Stomach (tissue), 9 donors: ENCODE data around the gene ADD1. TPM values are rescaled to one million over a fixed set of nuclear protein-coding genes. Genes with fewer than 3 reads are reported as not detected.
A peak's percentile ranks its signal among the peaks of the same experiment; 100 is the strongest.

Source experiments
- DNase-seq, 2 donors: peaks; one replicate each; pipeline versions ENCODE4 v3.0.0 to v3.0.0-alpha.2; 2013 to 2019
- H3K27ac ChIP-seq, 5 donors: fragments of 200-600 bp in 4 of 5; sonication (generic) in 4 of 5; one replicate each; pipeline ENCODE4 v1.5.1; 2013 to 2019; ENCODE audit warnings: mild to moderate bottlenecking in 1 of 5, moderate library complexity in 1 of 5
- H3K27me3 ChIP-seq, 3 donors: fragments of 200-600 bp; sonication (generic); one replicate each; pipeline ENCODE4 v1.5.1; 2017 to 2019; ENCODE audit warnings: mixed run types in 1 of 3
- H3K36me3 ChIP-seq, 4 donors: fragments of 200-600 bp; sonication (generic); 1 replicate in 3 of 4; 2 replicates in 1 of 4; pipeline ENCODE4 v1.5.1; 2016 to 2019
- H3K4me1 ChIP-seq, 4 donors: fragments of 200-600 bp; sonication (generic); one replicate each; pipeline ENCODE4 v1.5.1; 2016 to 2019
- H3K4me3 ChIP-seq, 4 donors: fragments of 200-600 bp; sonication (generic) in 3 of 4; one replicate each; pipeline ENCODE4 v1.5.1; 2016 to 2019; ENCODE audit warnings: mild to moderate bottlenecking in 1 of 4
- H3K9me3 ChIP-seq, 4 donors: fragments of 200-600 bp; sonication (generic); one replicate each; pipeline ENCODE4 v1.5.1; 2016 to 2019
- EP300 ChIP-seq: sonication (generic); formaldehyde crosslinking; IDR thresholded peaks from one replicate; pipeline ENCODE4 v1.6.1; 2017; ENCODE audit warnings: antibody characterized with exemption
- POLR2A ChIP-seq, 4 donors: fragments of 450-650 bp; IDR thresholded peaks; one replicate each; pipeline ENCODE4 v1.6.1; 2016; ENCODE audit warnings: antibody characterized with exemption in 4 of 4, control low read depth in 2 of 4, mild to moderate bottlenecking in 1 of 4, moderate library complexity in 1 of 4
- POLR2AphosphoS5 ChIP-seq, 3 donors: sonication (generic); formaldehyde crosslinking; IDR thresholded peaks; one replicate each; pipeline ENCODE4 v1.6.1; 2016; ENCODE audit warnings: antibody characterized with exemption in 3 of 3
- WGBS, 5 donors: extraction: QIAGEN DNeasy Blood & Tissue Kit in 3 of 5; methylation state at CpG; one replicate each; pipeline versions ENCODE4 v1.1.5 to v1.1.7; 2013 to 2018; 5-methylcytosine and 5-hydroxymethylcytosine counted together
- intact Hi-C: fragments of 100-400 bp; cut with DNase I; formaldehyde crosslinking; loops from one replicate; pipeline ENCODE4 v1.15.1; 2023; ENCODE audit warnings: low total_unique reads
- polyA plus RNA-seq, 3 donors: library from polyadenylated mRNA; stranded (reverse); fragments of 200-250 nt; gene quantifications; one replicate each; pipeline ENCODE4 v1.2.3, GENCODE V29; 2013
- total RNA-seq, 5 donors: library from RNA; depleted of rRNA; stranded (reverse); fragments of >200 nt; gene quantifications; one replicate each; pipeline versions ENCODE4 v1.1.0 to v1.2.3, GENCODE V29; 2014 to 2016
- TF ChIP-seq, protein P1 (sequence below), 7 experiments: fragments of 450-650 bp in 4 of 7; fragments of 200-600 bp in 3 of 7; sonication (generic) in 3 of 7; IDR thresholded peaks; one replicate each; pipeline ENCODE4 v1.5.1; 2016 to 2019; ENCODE audit warnings: antibody characterized with exemption in 7 of 7, control low read depth in 2 of 7, mild to moderate bottlenecking in 1 of 7
- donor health status: healthy with polysubstance abuse.
- donor health status: Bipolar disorder and iron deficiency.
- donor health status: healthy.

The ADD1 gene
- total and polyA plus RNA-seq, 8 donors, result 103 to 1,174 (median 207) TPM

GRCh38 chr4:2807571-2807970 lies 36.1 kb upstream of the ADD1 start:
- WGBS, 5 donors, result 73 to 85% (median 80%) methylated on average over 11 to 13 of the region's 13 CpGs
- intact Hi-C loops, result no loop called here
- H3K27ac ChIP-seq, result peak overlapping the region; percentile 83 to 93 (median 88)
- TF ChIP-seq, protein P1, sequence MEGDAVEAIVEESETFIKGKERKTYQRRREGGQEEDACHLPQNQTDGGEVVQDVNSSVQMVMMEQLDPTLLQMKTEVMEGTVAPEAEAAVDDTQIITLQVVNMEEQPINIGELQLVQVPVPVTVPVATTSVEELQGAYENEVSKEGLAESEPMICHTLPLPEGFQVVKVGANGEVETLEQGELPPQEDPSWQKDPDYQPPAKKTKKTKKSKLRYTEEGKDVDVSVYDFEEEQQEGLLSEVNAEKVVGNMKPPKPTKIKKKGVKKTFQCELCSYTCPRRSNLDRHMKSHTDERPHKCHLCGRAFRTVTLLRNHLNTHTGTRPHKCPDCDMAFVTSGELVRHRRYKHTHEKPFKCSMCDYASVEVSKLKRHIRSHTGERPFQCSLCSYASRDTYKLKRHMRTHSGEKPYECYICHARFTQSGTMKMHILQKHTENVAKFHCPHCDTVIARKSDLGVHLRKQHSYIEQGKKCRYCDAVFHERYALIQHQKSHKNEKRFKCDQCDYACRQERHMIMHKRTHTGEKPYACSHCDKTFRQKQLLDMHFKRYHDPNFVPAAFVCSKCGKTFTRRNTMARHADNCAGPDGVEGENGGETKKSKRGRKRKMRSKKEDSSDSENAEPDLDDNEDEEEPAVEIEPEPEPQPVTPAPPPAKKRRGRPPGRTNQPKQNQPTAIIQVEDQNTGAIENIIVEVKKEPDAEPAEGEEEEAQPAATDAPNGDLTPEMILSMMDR (IDR thresholded peaks at IDR 0.05), result no peak
- TF ChIP-seq EP300, result no peak
- TF ChIP-seq POLR2AphosphoS5 (IDR thresholded peaks at IDR 0.05), result no peak
- TF ChIP-seq POLR2A (IDR thresholded peaks at IDR 0.05), result no peak
- DNase-seq, result no peak
- H3K9me3 ChIP-seq, result no peaks in the 10 kb centered on the region
- no peak overlapping the region for H3K4me3 ChIP-seq
- no peaks in the 10 kb centered on the region for H3K36me3 ChIP-seq
- peaks cover 62 to 96% (median 91%) of the 10 kb centered on the region in 4 donors for H3K4me1 ChIP-seq
- no peaks in the 10 kb centered on the region for H3K27me3 ChIP-seq

DNA sequence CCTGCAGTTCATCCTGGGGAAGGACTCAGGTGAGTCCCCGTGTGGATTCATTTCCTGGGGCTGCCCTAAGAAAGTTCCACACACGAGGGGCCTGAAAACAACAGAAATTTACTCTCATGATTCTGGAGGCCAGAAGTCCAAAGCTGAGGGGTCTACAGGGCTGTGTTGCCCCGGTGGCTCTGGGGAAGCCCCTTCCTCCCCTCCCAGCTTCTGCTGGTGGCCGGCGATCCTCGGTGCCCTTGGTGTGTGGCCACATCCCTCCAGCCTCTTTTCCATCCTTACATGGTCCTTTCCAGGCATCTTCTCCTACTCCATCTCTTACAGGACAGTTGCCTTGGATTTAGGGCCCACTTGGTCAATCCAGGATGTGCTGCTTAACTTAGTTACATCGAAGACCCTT lies 35.6 kb upstream of the ADD1 start:
- TF ChIP-seq POLR2AphosphoS5 (IDR thresholded peaks at IDR 0.05) (no peak), EP300 (no peak), POLR2A (IDR thresholded peaks at IDR 0.05) (no peak)
- TF ChIP-seq, protein P1 (IDR thresholded peaks at IDR 0.05), result no peak
- H3K36me3 ChIP-seq, result no peaks in the 10 kb centered on the region
- no peaks in the 10 kb centered on the region for H3K9me3 ChIP-seq
- H3K4me3 ChIP-seq, result no peak overlapping the region
- DNase-seq, result no peak
- WGBS, 5 donors, result 81 to 93% (median 89%) methylated on average over 7 of the region's 7 CpGs
- H3K27ac ChIP-seq, result peak overlapping the region in 2 of 5 donors; percentile 86 to 88
- intact Hi-C loops, result no loop called here
- no peaks in the 10 kb centered on the region for H3K27me3 ChIP-seq
- H3K4me1 ChIP-seq, result peaks cover 63 to 96% (median 92%) of the 10 kb centered on the region in 4 donors

DNA sequence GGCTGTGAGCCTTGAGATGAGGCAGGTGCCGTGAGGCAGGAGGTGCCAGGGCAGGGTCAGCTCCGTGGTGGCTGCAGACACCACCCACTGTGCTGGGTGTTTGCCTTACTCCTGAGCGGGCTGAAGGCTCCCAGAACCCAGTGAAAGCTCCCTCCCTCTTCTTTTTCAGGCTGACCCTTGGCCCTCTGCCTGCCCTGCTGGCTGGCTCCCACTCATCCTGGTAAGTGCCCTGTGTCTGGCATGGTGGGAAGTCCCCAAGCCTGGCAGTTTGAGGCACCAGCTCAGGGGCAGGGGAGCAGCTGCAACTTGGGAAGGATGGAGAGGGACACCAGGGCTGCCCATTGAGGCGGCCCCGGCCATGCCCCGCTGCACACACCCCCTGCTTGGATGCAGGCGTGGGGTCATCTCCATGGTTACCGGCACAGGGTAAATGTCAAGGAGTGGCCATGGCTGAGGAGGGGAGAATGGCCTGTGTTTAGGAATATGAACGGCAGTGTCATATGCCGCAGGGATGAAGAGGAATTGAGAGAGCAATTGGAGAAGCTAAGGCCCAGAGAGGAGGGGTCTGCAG lies 33.9 kb upstream of the ADD1 start:
- TF ChIP-seq POLR2AphosphoS5 (IDR thresholded peaks at IDR 0.05) (no peak), EP300 (no peak), POLR2A (IDR thresholded peaks at IDR 0.05) (no peak)
- TF ChIP-seq, protein P1 (IDR thresholded peaks at IDR 0.05), result no peak
- Histone ChIP-seq H3K27ac (peak overlapping the region in 2 of 5 donors; percentile 83 to 91), H3K9me3 (no peaks in the 10 kb centered on the region), H3K36me3 (peaks cover 0 to 10% (median 8%) of the 10 kb centered on the region in 4 donors), H3K4me3 (no peak overlapping the region), H3K27me3 (no peaks in the 10 kb centered on the region), H3K4me1 (peaks cover 55 to 95% (median 88%) of the 10 kb centered on the region in 4 donors)
- intact Hi-C loops, result no loop called here
- DNase-seq, result no peak
- WGBS, 5 donors, result 63 to 75% (median 70%) methylated on average over 10 of the region's 10 CpGs

- H3K36me3 ChIP-seq, result peaks cover 0 to 17% (median 10%) of the 10 kb centered on the region in 4 donors
- H3K4me1 ChIP-seq, result peaks cover 53 to 95% (median 85%) of the 10 kb centered on the region in 4 donors
- H3K27ac ChIP-seq, result peak overlapping the region in 3 of 5 donors; percentile 80 to 91 (median 83)
- H3K9me3 ChIP-seq, result no peaks in the 10 kb centered on the region
- no peaks in the 10 kb centered on the region for H3K27me3 ChIP-seq
- intact Hi-C loops, result no loop called here
- no peak for TF ChIP-seq EP300
- TF ChIP-seq POLR2AphosphoS5 (IDR thresholded peaks at IDR 0.05), result no peak
- TF ChIP-seq, protein P1 (IDR thresholded peaks at IDR 0.05), result no peak
- no peak for TF ChIP-seq POLR2A (IDR thresholded peaks at IDR 0.05)
- no peak overlapping the region for H3K4me3 ChIP-seq
- no peak for DNase-seq
- 61 to 88% (median 82%) methylated on average over 7 to 10 of the region's 10 CpGs for WGBS, 5 donors
Observed at GRCh38 chr4:2810388-2810787, 33.3 kb upstream of the ADD1 start.
